Calu3 (cell line): Measurements from ENCODE around the gene CAMK1G. TPM values are rescaled to one million over a fixed set of nuclear protein-coding genes. Genes with fewer than 3 reads are reported as not detected.

ENCODE experiments used
- BruUV-seq: library from RNA; stranded (reverse); fragments of 400-500 nt; replicated peaks from 2 replicates; lab custom pipeline; 2021; lab: Mats Ljungman, UMichigan
- CTCF ChIA-PET: fragments of 300-600 bp; sonication (Branson Sonifier 250); formaldehyde crosslinking; loops from one replicate; lab custom pipeline; 2022; ENCODE audit warnings: antibody characterized with exemption; lab: Charles Lee
- DNase-seq: peaks from one replicate; pipeline ENCODE4 v3.0.0; 2022
- H3K27ac Mint-ChIP-seq: one replicate; pipeline ENCODE4 v1.8.0; 2022; ENCODE audit warnings: mixed read lengths; ENCODE audit not compliant: unreplicated experiment
- H3K27me3 Mint-ChIP-seq: one replicate; pipeline ENCODE4 v1.8.0; 2022; ENCODE audit warnings: mixed read lengths; ENCODE audit not compliant: unreplicated experiment
- H3K36me3 Mint-ChIP-seq: one replicate; pipeline ENCODE4 v1.8.0; 2022; ENCODE audit warnings: mild to moderate bottlenecking, moderate library complexity, mixed read lengths; ENCODE audit not compliant: insufficient read depth, unreplicated experiment
- H3K4me1 Mint-ChIP-seq: one replicate; pipeline ENCODE4 v1.8.0; 2022; ENCODE audit warnings: mild to moderate bottlenecking, low read depth, mixed read lengths; ENCODE audit not compliant: unreplicated experiment
- H3K4me3 Mint-ChIP-seq: one replicate; pipeline ENCODE4 v1.8.0; 2022; ENCODE audit warnings: mild to moderate bottlenecking, low read depth, moderate library complexity, mixed read lengths; ENCODE audit not compliant: unreplicated experiment
- H3K9me3 Mint-ChIP-seq: one replicate; pipeline ENCODE4 v1.8.0; 2022; ENCODE audit warnings: low read depth, mixed read lengths; ENCODE audit not compliant: unreplicated experiment
- CTCF ChIP-seq: fragments of 200-600 bp; IDR thresholded peaks from one replicate; pipeline ENCODE4 v1.8.0; 2022; ENCODE audit warnings: antibody characterized with exemption; ENCODE audit not compliant: unreplicated experiment
- intact Hi-C: fragments of 100-400 bp; cut with micrococcal nuclease; formaldehyde crosslinking; loops from one replicate; pipeline ENCODE4 v1.10.0; 2022; ENCODE audit not compliant: unreplicated experiment
- total RNA-seq: library from RNA; stranded (reverse); gene quantifications from 2 replicates; pipeline ENCODE4 v1.2.3, GENCODE V29; 2022

The CAMK1G gene
- total RNA-seq, 1 experiment from 2014 or later = not detected

GRCh38 chr1:209610631-209610905, 27.1 kb downstream of the CAMK1G start:
- H3K36me3 Mint-ChIP-seq = peaks cover 23% of the 10 kb centered on the region
- DNase-seq = no peak
- no peaks in the 10 kb centered on the region for H3K9me3 Mint-ChIP-seq
- H3K4me3 Mint-ChIP-seq = no peak overlapping the region
- CTCF ChIA-PET = interaction anchor here (0.9 to 1.8 kb wide), 2 partner anchors 39 to 43 kb away, joined by 3 to 5 read pairs; no protein-coding TSS in a partner anchor
- H3K4me1 Mint-ChIP-seq = no peaks in the 10 kb centered on the region
- TF ChIP-seq CTCF = no peak
- no peaks in the 10 kb centered on the region for H3K27me3 Mint-ChIP-seq
- no peak overlapping the region for H3K27ac Mint-ChIP-seq
- intact Hi-C loops = no loop called here
- no TSS peak for BruUV-seq

GRCh38 chr1:209611771-209612570, 28.5 kb downstream of the CAMK1G start:
- peak; percentile 37 for TF ChIP-seq CTCF
- CTCF ChIA-PET = interaction anchor here (0.9 to 1.8 kb wide), 2 partner anchors 41 to 70 kb away, joined by 3 to 5 read pairs; no protein-coding TSS in a partner anchor

GRCh38 chr1:209612646-209613399, 29.3 kb downstream of the CAMK1G start:
- intact Hi-C loops = no loop called here
- no peak for DNase-seq
- no peak overlapping the region for H3K4me3 Mint-ChIP-seq
- TF ChIP-seq CTCF = no peak
- CTCF ChIA-PET = interaction anchor here (0.9 to 1.8 kb wide), 2 partner anchors 10 to 40 kb away, joined by 3 to 5 read pairs; no protein-coding TSS in a partner anchor
- no peaks in the 10 kb centered on the region for H3K9me3 Mint-ChIP-seq
- no peak overlapping the region for H3K27ac Mint-ChIP-seq
- H3K4me1 Mint-ChIP-seq = no peaks in the 10 kb centered on the region
- H3K36me3 Mint-ChIP-seq = peaks cover 45% of the 10 kb centered on the region
- no peaks in the 10 kb centered on the region for H3K27me3 Mint-ChIP-seq
- BruUV-seq = no TSS peak

More at GRCh38 chr1:209611771-209612570, 28.5 kb downstream of the CAMK1G start:
- intact Hi-C loops = no loop called here
- Mint-ChIP-seq H3K4me3 (no peak overlapping the region), H3K4me1 (no peaks in the 10 kb centered on the region), H3K9me3 (no peaks in the 10 kb centered on the region), H3K27ac (no peak overlapping the region), H3K27me3 (no peaks in the 10 kb centered on the region), H3K36me3 (peaks cover 37% of the 10 kb centered on the region)
- DNase-seq = peak; percentile 22
- BruUV-seq = no TSS peak

GRCh38 chr1:209613400-209614150, 30.1 kb downstream of the CAMK1G start:
- Mint-ChIP-seq H3K4me1 (no peaks in the 10 kb centered on the region), H3K36me3 (peaks cover 46% of the 10 kb centered on the region), H3K27ac (no peak overlapping the region), H3K4me3 (no peak overlapping the region), H3K27me3 (no peaks in the 10 kb centered on the region), H3K9me3 (no peaks in the 10 kb centered on the region)
- no TSS peak for BruUV-seq
- intact Hi-C loops = no loop called here
- no peak for DNase-seq
- no peak for TF ChIP-seq CTCF
- CTCF ChIA-PET = interaction anchor here (0.9 kb wide), 1 partner anchor 10 kb away, joined by 3 read pairs; no protein-coding TSS in a partner anchor
